ENCODE data around the gene TTC39A. TPM values are rescaled to one million over a fixed set of nuclear protein-coding genes. Genes with fewer than 3 reads are reported as not detected.

The TTC39A gene
- total RNA-seq, 1 donor from 2014 or later: 0.95 TPM

- Mint-ChIP-seq H3K36me3 (ENCODE audit: low read depth, unreplicated experiment) (peaks cover 4% of the 10 kb centered on the region), H3K27me3 (ENCODE audit: unreplicated experiment) (peaks cover 3% of the 10 kb centered on the region), H3K9me3 (ENCODE audit: unreplicated experiment) (no peaks in the 10 kb centered on the region), H3K4me3 (ENCODE audit: unreplicated experiment) (no peak overlapping the region), H3K27ac (ENCODE audit: unreplicated experiment) (no peak overlapping the region), H3K4me1 (ENCODE audit: unreplicated experiment) (peaks cover 12% of the 10 kb centered on the region)
- no peak for DNase-seq (ENCODE audit: low spot score)
- TF ChIP-seq CTCF (IDR thresholded peaks at IDR 0.05; ENCODE audit: unreplicated experiment): no peak
Observed at GRCh38 chr1:51302746-51303145, 27.6 kb downstream of the TTC39A start.

GRCh38 chr1:51302270-51302669, 28.1 kb downstream of the TTC39A start:
- Mint-ChIP-seq H3K4me1 (ENCODE audit: unreplicated experiment) (peaks cover 16% of the 10 kb centered on the region), H3K36me3 (ENCODE audit: low read depth, unreplicated experiment) (peaks cover 4% of the 10 kb centered on the region), H3K4me3 (ENCODE audit: unreplicated experiment) (no peak overlapping the region), H3K27ac (ENCODE audit: unreplicated experiment) (no peak overlapping the region), H3K9me3 (ENCODE audit: unreplicated experiment) (no peaks in the 10 kb centered on the region), H3K27me3 (ENCODE audit: unreplicated experiment) (peaks cover 6% of the 10 kb centered on the region)
- TF ChIP-seq CTCF (IDR thresholded peaks at IDR 0.05; ENCODE audit: unreplicated experiment): no peak
- no peak for DNase-seq (ENCODE audit: low spot score)

GRCh38 chr1:51301844-51302162, 28.6 kb downstream of the TTC39A start:
- Mint-ChIP-seq H3K27me3 (ENCODE audit: unreplicated experiment) (peaks cover 6% of the 10 kb centered on the region), H3K36me3 (ENCODE audit: low read depth, unreplicated experiment) (peaks cover 4% of the 10 kb centered on the region), H3K4me1 (ENCODE audit: unreplicated experiment) (peaks cover 16% of the 10 kb centered on the region), H3K9me3 (ENCODE audit: unreplicated experiment) (no peaks in the 10 kb centered on the region), H3K27ac (ENCODE audit: unreplicated experiment) (no peak overlapping the region), H3K4me3 (ENCODE audit: unreplicated experiment) (no peak overlapping the region)
- no peak for TF ChIP-seq CTCF (IDR thresholded peaks at IDR 0.05; ENCODE audit: unreplicated experiment)
- DNase-seq (ENCODE audit: low spot score): no peak

- H3K36me3 Mint-ChIP-seq (ENCODE audit: low read depth, unreplicated experiment): peaks cover 4% of the 10 kb centered on the region
- peaks cover 6% of the 10 kb centered on the region for H3K27me3 Mint-ChIP-seq (ENCODE audit: unreplicated experiment)
- no peak overlapping the region for H3K4me3 Mint-ChIP-seq (ENCODE audit: unreplicated experiment)
- H3K4me1 Mint-ChIP-seq (ENCODE audit: unreplicated experiment): peaks cover 20% of the 10 kb centered on the region
- TF ChIP-seq CTCF (IDR thresholded peaks at IDR 0.05; ENCODE audit: unreplicated experiment): no peak
- H3K27ac Mint-ChIP-seq (ENCODE audit: unreplicated experiment): no peak overlapping the region
- DNase-seq (ENCODE audit: low spot score): no peak
- no peaks in the 10 kb centered on the region for H3K9me3 Mint-ChIP-seq (ENCODE audit: unreplicated experiment)
Observed at GRCh38 chr1:51301152-51301843, 29.1 kb downstream of the TTC39A start.

GRCh38 chr1:51299981-51300670, 30.2 kb downstream of the TTC39A start:
- Mint-ChIP-seq H3K27me3 (ENCODE audit: unreplicated experiment) (peaks cover 6% of the 10 kb centered on the region), H3K27ac (ENCODE audit: unreplicated experiment) (no peak overlapping the region), H3K9me3 (ENCODE audit: unreplicated experiment) (no peaks in the 10 kb centered on the region), H3K36me3 (ENCODE audit: low read depth, unreplicated experiment) (peaks cover 4% of the 10 kb centered on the region), H3K4me1 (ENCODE audit: unreplicated experiment) (peaks cover 23% of the 10 kb centered on the region), H3K4me3 (ENCODE audit: unreplicated experiment) (no peak overlapping the region)
- no peak for TF ChIP-seq CTCF (IDR thresholded peaks at IDR 0.05; ENCODE audit: unreplicated experiment)
- DNase-seq (ENCODE audit: low spot score): no peak
